Large intestine (tissue), 3 donors: ENCODE measurements around the gene SCAPER. TPM values are rescaled to one million over a fixed set of nuclear protein-coding genes. Genes with fewer than 3 reads are reported as not detected.

Source experiments
- DNase-seq, 2 donors: peaks; one replicate each; pipeline versions ENCODE4 v3.0.0 to v3.0.0-alpha.2; 2013
- H3K27ac ChIP-seq: one replicate; pipeline ENCODE4 v1.5.1; 2013; ENCODE audit warnings: low read length
- H3K27me3 ChIP-seq: 2 replicates; pipeline ENCODE4 v1.6.1; 2013; ENCODE audit warnings: low read length; ENCODE audit not compliant: control insufficient read depth, insufficient read depth
- H3K36me3 ChIP-seq: 2 replicates; pipeline ENCODE4 v1.6.1; 2013; ENCODE audit warnings: low read length; ENCODE audit not compliant: control insufficient read depth, insufficient read depth
- H3K4me1 ChIP-seq: one replicate; pipeline ENCODE4 v1.6.1; 2013; ENCODE audit warnings: low read length; ENCODE audit not compliant: control insufficient read depth, insufficient read depth
- H3K4me3 ChIP-seq: one replicate; pipeline ENCODE4 v1.5.1; 2013; ENCODE audit warnings: low read length
- H3K9me3 ChIP-seq: one replicate; pipeline ENCODE4 v1.6.1; 2013; ENCODE audit warnings: mild to moderate bottlenecking, low read depth, low read length, moderate library complexity; ENCODE audit not compliant: control insufficient read depth
- WGBS: methylation state at CpG from one replicate; pipeline ENCODE4 v1.1.5; 2013; ENCODE audit warnings: low lambda C conversion rate; ENCODE audit not compliant: insufficient coverage; 5-methylcytosine and 5-hydroxymethylcytosine counted together
- polyA plus RNA-seq: library from polyadenylated mRNA; unstranded; fragments of 120-200 nt; gene quantifications from one replicate; pipeline ENCODE4 v1.2.1, GENCODE V29; 2013

Gene SCAPER
- polyA plus RNA-seq, 1 donor = 28.0 TPM

DNA sequence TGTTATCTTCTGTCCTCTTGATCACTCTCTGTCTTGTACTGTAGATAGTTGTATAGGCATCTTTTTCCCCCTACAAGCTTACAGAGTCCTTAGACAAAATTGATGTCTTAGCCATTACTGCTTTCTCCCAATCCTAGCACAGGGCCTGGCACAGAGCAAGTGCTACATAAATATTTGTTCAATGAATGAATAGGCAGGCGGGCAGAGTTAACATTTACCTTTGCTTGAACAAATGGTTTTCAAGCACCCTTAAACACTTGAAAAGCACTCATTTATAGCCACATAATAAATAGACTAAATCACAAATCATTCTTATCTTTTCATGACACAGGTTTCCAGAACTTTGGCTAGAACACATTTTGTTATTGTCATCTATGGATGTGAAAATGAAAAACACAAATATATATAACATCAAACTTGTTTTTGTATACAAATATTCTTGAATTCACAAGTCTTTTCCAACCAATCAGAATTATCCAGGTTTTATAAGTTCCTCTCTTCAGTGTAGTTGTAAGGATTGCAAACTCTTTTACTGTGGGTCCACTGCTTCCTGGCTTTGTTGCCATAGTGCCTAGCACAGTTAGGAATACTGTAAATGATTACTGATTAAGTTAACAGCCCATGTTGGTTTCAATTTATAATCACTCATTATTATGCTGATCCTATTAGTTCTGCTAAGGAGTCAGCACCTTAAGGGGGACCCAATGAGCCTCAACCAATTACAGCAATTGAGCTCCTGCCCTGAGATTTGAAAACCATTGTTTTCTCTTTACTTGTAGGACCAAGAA is 506.6 kb downstream of the SCAPER start:
- Histone ChIP-seq H3K36me3 (peaks cover 9% of the 10 kb centered on the region), H3K4me1 (no peaks in the 10 kb centered on the region), H3K27ac (no peak overlapping the region), H3K4me3 (no peak overlapping the region), H3K9me3 (no peaks in the 10 kb centered on the region), H3K27me3 (no peaks in the 10 kb centered on the region)
- peak; percentile 19 to 33 for DNase-seq
- no CpG with 5 or more reads among the region's 1 CpG for WGBS

- Histone ChIP-seq H3K27ac (no peak overlapping the region), H3K36me3 (no peaks in the 10 kb centered on the region), H3K4me1 (no peaks in the 10 kb centered on the region), H3K4me3 (no peak overlapping the region), H3K27me3 (no peaks in the 10 kb centered on the region), H3K9me3 (no peaks in the 10 kb centered on the region)
- no CpG with 5 or more reads among the region's 1 CpG for WGBS
- no peak for DNase-seq
Observed at GRCh38 chr15:76393614-76394013, 511.5 kb downstream of the SCAPER start.

GRCh38 chr15:76391847-76392246 is 513.3 kb downstream of the SCAPER start:
- H3K9me3 ChIP-seq = no peaks in the 10 kb centered on the region
- H3K4me3 ChIP-seq = no peak overlapping the region

GRCh38 chr15:76391309-76391708 is 513.8 kb downstream of the SCAPER start:
- Histone ChIP-seq H3K27ac (no peak overlapping the region), H3K27me3 (no peaks in the 10 kb centered on the region), H3K36me3 (no peaks in the 10 kb centered on the region), H3K4me1 (no peaks in the 10 kb centered on the region), H3K4me3 (no peak overlapping the region), H3K9me3 (no peaks in the 10 kb centered on the region)
- no peak for DNase-seq
- 60% methylated on average over 1 of the region's 3 CpGs for WGBS

More at GRCh38 chr15:76391847-76392246, 513.3 kb downstream of the SCAPER start:
- H3K27ac ChIP-seq = no peak overlapping the region
- DNase-seq = no peak
- no peaks in the 10 kb centered on the region for H3K4me1 ChIP-seq
- no peaks in the 10 kb centered on the region for H3K27me3 ChIP-seq
- H3K36me3 ChIP-seq = no peaks in the 10 kb centered on the region

DNA sequence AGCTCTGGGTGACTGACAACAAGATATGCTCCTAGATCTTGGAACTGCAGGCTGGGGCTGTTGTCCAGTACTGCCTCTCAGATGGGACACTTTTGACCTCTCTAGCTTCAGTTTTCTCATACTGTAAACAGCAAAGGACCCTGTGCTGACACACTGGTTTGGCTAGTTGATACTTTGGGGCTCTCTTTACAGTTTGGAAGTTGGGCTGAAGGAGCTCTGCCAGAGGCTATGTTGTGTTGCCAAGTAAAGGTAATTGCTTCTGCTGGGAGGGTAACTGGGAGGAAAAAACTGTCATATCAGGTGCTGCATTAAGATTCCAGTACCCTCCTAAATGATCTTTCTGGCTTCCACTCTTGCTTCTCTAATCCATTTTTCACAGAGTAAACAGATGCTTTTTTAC is 514.6 kb downstream of the SCAPER start:
- no peaks in the 10 kb centered on the region for H3K9me3 ChIP-seq
- no peak for DNase-seq
- H3K4me3 ChIP-seq = no peak overlapping the region
- H3K27ac ChIP-seq = no peak overlapping the region
- no peaks in the 10 kb centered on the region for H3K36me3 ChIP-seq
- H3K27me3 ChIP-seq = no peaks in the 10 kb centered on the region
- no peaks in the 10 kb centered on the region for H3K4me1 ChIP-seq

GRCh38 chr15:76386926-76387325 is 518.2 kb downstream of the SCAPER start:
- H3K4me3 ChIP-seq = no peak overlapping the region
- no peaks in the 10 kb centered on the region for H3K27me3 ChIP-seq
- H3K27ac ChIP-seq = no peak overlapping the region
- no peak for DNase-seq
- WGBS = 100% methylated on average over 1 of the region's 2 CpGs
- H3K36me3 ChIP-seq = peaks cover 3% of the 10 kb centered on the region
- H3K4me1 ChIP-seq = no peaks in the 10 kb centered on the region
- no peaks in the 10 kb centered on the region for H3K9me3 ChIP-seq

DNA sequence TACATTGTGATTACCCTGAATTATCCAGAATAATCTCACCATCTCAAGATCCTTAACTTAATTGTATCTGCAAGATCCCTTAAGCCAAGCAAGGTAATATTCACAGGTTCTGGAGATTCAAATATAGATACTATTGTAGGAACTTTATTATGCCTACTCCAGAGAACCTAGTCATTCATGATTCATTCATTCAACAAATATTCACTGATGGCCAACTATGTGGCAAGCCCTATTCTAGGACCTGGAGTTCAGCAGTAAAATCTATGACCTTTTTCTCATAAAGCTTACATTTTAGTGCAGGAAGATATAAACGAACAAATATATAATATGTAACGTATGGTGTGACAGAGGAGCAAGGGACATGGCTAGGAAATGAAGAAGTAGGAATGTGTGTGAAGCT is 519.0 kb downstream of the SCAPER start:
- H3K27ac ChIP-seq = no peak overlapping the region
- H3K9me3 ChIP-seq = no peaks in the 10 kb centered on the region
- DNase-seq = no peak
- 100% methylated on average over 2 of the region's 2 CpGs for WGBS
- no peaks in the 10 kb centered on the region for H3K27me3 ChIP-seq
- no peaks in the 10 kb centered on the region for H3K4me1 ChIP-seq
- peaks cover 5% of the 10 kb centered on the region for H3K36me3 ChIP-seq
- H3K4me3 ChIP-seq = no peak overlapping the region

DNA sequence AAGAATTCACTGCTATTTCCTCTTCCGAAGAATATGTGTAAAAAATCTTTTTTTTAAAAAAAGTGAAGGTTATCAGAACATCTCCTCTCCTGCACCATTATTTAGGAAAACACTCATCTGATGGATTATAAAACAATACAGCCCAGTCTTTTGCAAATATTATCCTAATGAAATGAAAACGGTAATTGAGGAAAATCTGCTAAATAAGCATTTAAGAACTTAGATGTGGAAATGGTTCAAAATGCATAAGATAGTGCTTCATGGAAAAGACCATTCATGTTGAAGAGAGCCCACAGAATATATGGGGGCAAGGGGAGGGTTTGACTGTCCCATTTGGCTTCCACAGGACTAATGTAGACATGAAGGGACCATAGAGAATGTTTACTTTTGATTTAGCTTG is 520.7 kb downstream of the SCAPER start:
- Histone ChIP-seq H3K27ac (no peak overlapping the region), H3K27me3 (no peaks in the 10 kb centered on the region), H3K4me1 (no peaks in the 10 kb centered on the region), H3K9me3 (no peaks in the 10 kb centered on the region), H3K36me3 (peaks cover 11% of the 10 kb centered on the region), H3K4me3 (no peak overlapping the region)
- 80% methylated on average over 2 of the region's 2 CpGs for WGBS
- DNase-seq = no peak

DNA sequence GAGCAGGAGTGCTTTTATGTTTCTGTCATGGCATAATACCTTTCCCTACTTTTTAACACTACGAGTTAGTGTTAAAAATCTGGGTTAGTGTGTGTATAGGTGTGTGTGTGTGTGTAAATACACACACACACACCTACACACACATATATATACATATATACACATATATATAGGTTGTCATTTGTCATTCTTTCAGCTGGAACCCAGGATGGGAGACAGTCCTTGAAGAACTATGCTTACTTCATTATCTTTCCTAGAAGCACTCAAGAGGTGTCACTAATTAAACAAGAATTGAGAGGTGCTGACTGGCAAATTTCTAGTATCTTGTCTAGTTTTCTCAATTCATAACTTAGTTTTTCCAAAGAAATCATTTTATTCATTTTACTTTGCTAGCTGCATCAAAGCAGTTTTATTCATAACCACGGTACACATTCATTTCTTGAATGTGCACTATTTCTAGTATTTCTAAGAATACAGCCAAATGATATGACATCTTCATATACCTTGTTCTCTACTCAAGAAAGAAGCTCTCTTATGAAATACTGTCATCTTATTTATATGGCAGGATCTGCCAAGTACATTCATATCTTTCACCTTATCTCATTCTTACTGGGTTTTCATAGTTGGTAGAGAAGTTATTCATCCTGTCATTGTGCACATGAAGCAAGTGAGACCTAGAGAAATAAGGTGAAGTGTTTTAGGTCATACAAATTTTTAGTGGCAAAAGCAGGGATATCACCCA is 522.0 kb downstream of the SCAPER start:
- no peak overlapping the region for H3K27ac ChIP-seq
- WGBS = 90% methylated on average over 2 of the region's 2 CpGs
- no peaks in the 10 kb centered on the region for H3K4me1 ChIP-seq
- no peak overlapping the region for H3K4me3 ChIP-seq
- no peak for DNase-seq
- no peaks in the 10 kb centered on the region for H3K9me3 ChIP-seq
- no peaks in the 10 kb centered on the region for H3K27me3 ChIP-seq
- H3K36me3 ChIP-seq = peaks cover 11% of the 10 kb centered on the region

DNA sequence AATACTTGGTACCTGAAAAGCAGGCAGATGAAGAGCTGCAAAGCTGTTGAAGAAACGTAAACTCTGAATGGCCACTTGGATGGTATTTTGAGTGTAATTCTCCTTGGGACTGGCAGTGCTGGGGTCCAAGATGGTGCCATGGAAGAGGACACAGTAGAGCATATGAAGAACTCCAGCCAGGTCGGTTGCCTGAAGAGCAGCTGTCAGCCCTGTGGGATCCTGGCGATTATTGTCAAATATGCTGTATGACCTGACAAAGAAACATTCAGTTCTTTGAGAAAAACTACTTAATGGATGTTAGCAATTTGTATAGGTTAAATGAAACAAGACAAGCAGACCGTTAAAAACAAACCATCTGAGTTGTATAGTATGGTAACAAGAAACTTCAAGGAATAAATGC is 523.8 kb downstream of the SCAPER start:
- 93% methylated on average over 2 of the region's 4 CpGs for WGBS
- no peaks in the 10 kb centered on the region for H3K9me3 ChIP-seq
- H3K4me3 ChIP-seq = no peak overlapping the region
- DNase-seq = no peak
- peaks cover 11% of the 10 kb centered on the region for H3K36me3 ChIP-seq
- peaks cover 7% of the 10 kb centered on the region for H3K4me1 ChIP-seq
- no peak overlapping the region for H3K27ac ChIP-seq
- H3K27me3 ChIP-seq = no peaks in the 10 kb centered on the region

GRCh38 chr15:76380249-76380648 is 524.9 kb downstream of the SCAPER start:
- no peak overlapping the region for H3K4me3 ChIP-seq
- no peaks in the 10 kb centered on the region for H3K9me3 ChIP-seq
- WGBS = no CpG with 5 or more reads among the region's 1 CpG
- no peaks in the 10 kb centered on the region for H3K27me3 ChIP-seq
- peaks cover 7% of the 10 kb centered on the region for H3K4me1 ChIP-seq
- H3K36me3 ChIP-seq = peaks cover 12% of the 10 kb centered on the region
- no peak for DNase-seq
- no peak overlapping the region for H3K27ac ChIP-seq
